Lower leg skin (tissue), 4 donors: Measurements from ENCODE around the gene CHID1. TPM values are rescaled to one million over a fixed set of nuclear protein-coding genes. Genes with fewer than 3 reads are reported as not detected.

Experiments
- DNase-seq, 2 donors: peaks; one replicate each; pipeline ENCODE4 v3.0.0-alpha.2; 2019; ENCODE audit warnings: low spot score in 2 of 2
- H3K4me3 ChIP-seq: fragments of 200-600 bp; sonication (generic); 2 replicates; pipeline ENCODE4 v1.5.1; 2017; ENCODE audit warnings: mild to moderate bottlenecking, low read depth; ENCODE audit not compliant: poor library complexity, severe bottlenecking
- CTCF ChIP-seq, 3 donors: fragments of 450-650 bp; IDR thresholded peaks; one replicate each; pipeline ENCODE4 v1.5.1; 2016; ENCODE audit warnings: antibody characterized with exemption in 3 of 3, mild to moderate bottlenecking in 3 of 3, moderate library complexity in 2 of 3
- POLR2A ChIP-seq, 2 donors: fragments of 450-650 bp; IDR thresholded peaks; one replicate each; pipeline ENCODE4 v1.6.1; 2016 to 2017; ENCODE audit warnings: antibody characterized with exemption in 2 of 2, mild to moderate bottlenecking in 1 of 2, moderate library complexity in 1 of 2
- WGBS, 2 donors: methylation state at CpG; one replicate each; pipeline ENCODE4 v1.1.5; 2018; 5-methylcytosine and 5-hydroxymethylcytosine counted together
- intact Hi-C: fragments of 100-400 bp; cut with DNase I; formaldehyde crosslinking; loops from one replicate; pipeline ENCODE4 v1.15.0; 2023; ENCODE audit warnings: low total_unique reads
- total RNA-seq, 4 donors: library from RNA; depleted of rRNA; stranded (reverse); fragments of >200 nt; gene quantifications; one replicate each; pipeline ENCODE4 v1.1.0, GENCODE V29; 2016

CHID1 gene
- total RNA-seq, 4 donors from 2014 or later, result 35.5 to 59.4 (median 50.7) TPM

GRCh38 chr11:853682-854448, 56.7 kb downstream of the CHID1 start:
- H3K4me3 ChIP-seq, result no peak overlapping the region
- no peak for DNase-seq
- intact Hi-C loops, result no loop called here
- TF ChIP-seq CTCF (IDR thresholded peaks at IDR 0.05) (no peak), POLR2A (IDR thresholded peaks at IDR 0.05) (no peak)
- 90 to 94% methylated on average over 21 to 27 of the region's 27 CpGs for WGBS, 2 donors

GRCh38 chr11:852762-853161, 57.8 kb downstream of the CHID1 start:
- H3K4me3 ChIP-seq, result no peak overlapping the region
- TF ChIP-seq POLR2A (IDR thresholded peaks at IDR 0.05), result no peak
- TF ChIP-seq CTCF (IDR thresholded peaks at IDR 0.05), result no peak
- intact Hi-C loops, result no loop called here
- DNase-seq, result no peak
- WGBS, 2 donors, result 85 to 91% methylated on average over 13 to 15 of the region's 15 CpGs

GRCh38 chr11:850775-851763, 59.5 kb downstream of the CHID1 start:
- no peak overlapping the region for H3K4me3 ChIP-seq
- intact Hi-C loops, result no loop called here
- DNase-seq, result no peak
- no peak for TF ChIP-seq POLR2A (IDR thresholded peaks at IDR 0.05)
- TF ChIP-seq CTCF (IDR thresholded peaks at IDR 0.05), result no peak
- 74 to 85% methylated on average over 23 to 27 of the region's 28 CpGs for WGBS, 2 donors

GRCh38 chr11:849951-850774, 60.4 kb downstream of the CHID1 start:
- intact Hi-C loops, result no loop called here
- no peak for TF ChIP-seq CTCF (IDR thresholded peaks at IDR 0.05)
- TF ChIP-seq POLR2A (IDR thresholded peaks at IDR 0.05), result no peak
- no peak for DNase-seq
- H3K4me3 ChIP-seq, result no peak overlapping the region
- WGBS, 2 donors, result 62 to 65% methylated on average over 59 to 74 of the region's 97 CpGs

GRCh38 chr11:849104-849824, 61.3 kb downstream of the CHID1 start:
- no peak for DNase-seq
- H3K4me3 ChIP-seq, result no peak overlapping the region
- TF ChIP-seq POLR2A (IDR thresholded peaks at IDR 0.05) (no peak), CTCF (IDR thresholded peaks at IDR 0.05) (no peak)
- intact Hi-C loops, result no loop called here
- 22 to 43% methylated on average over 11 to 54 of the region's 71 CpGs for WGBS, 2 donors
